Cardiac fibroblast (primary cell): ENCODE results near the gene GGT6.
A peak's percentile ranks its signal among the peaks of the same experiment; 100 is the strongest.

ENCODE experiments used
- DNase-seq, 2 donors: peaks; one replicate each; pipeline versions ENCODE4 v3.0.0 to v3.0.0-alpha.2; 2010; ENCODE audit warnings: low read depth in 2 of 2
- H3K4me3 ChIP-seq, 2 donors: replicated peaks in 1 of 2; 1 replicate in 1 of 2; 2 replicates in 1 of 2; pipeline ENCODE4 v1.5.1; 2011; ENCODE audit warnings: low read depth in 2 of 2, low read length in 2 of 2, mild to moderate bottlenecking in 2 of 2, moderate library complexity in 1 of 2
- CTCF ChIP-seq: IDR thresholded peaks from one replicate; pipeline ENCODE4 v1.5.1; 2011; ENCODE audit warnings: low read depth, mild to moderate bottlenecking, low read length, inconsistent platforms

Gene GGT6

DNA sequence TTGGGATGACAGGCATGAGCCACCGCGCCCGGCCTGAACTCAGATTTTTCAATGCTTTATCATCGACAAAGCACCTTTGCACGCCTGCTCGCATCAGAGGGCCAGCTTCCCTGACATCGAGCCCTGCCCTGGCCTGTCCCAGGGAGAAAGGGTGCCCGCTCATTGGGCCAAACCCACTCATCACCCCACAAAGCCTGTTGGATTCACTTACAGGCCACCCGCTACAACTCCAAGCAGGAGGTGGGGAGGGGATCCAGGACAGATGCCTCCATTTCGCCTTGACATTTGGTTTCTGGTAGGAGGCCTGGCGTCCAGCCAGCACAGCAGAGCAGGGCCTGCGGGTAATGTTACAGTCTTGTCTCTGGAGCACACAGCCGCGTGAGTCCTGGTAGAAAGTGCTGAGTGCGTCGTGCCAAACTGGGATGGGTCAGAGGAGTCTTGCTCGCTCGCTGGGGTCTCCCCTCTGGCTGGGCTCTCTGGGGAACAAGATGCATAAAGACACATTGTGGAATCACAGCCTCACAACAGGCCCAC, 43.8 kb upstream of the GGT6 start:
- DNase-seq, result peak; percentile 40 to 84
- no peak for TF ChIP-seq CTCF
- H3K4me3 ChIP-seq, result no peak overlapping the region

- DNase-seq, result no peak
- no peak for TF ChIP-seq CTCF
- H3K4me3 ChIP-seq, result no peak overlapping the region
These were observed 41.7 kb upstream of the GGT6 start for GRCh38 chr17:4602041-4602440.

GRCh38 chr17:4601326-4601725, 40.9 kb upstream of the GGT6 start:
- H3K4me3 ChIP-seq, result no peak overlapping the region
- DNase-seq, result no peak
- TF ChIP-seq CTCF, result no peak

DNA sequence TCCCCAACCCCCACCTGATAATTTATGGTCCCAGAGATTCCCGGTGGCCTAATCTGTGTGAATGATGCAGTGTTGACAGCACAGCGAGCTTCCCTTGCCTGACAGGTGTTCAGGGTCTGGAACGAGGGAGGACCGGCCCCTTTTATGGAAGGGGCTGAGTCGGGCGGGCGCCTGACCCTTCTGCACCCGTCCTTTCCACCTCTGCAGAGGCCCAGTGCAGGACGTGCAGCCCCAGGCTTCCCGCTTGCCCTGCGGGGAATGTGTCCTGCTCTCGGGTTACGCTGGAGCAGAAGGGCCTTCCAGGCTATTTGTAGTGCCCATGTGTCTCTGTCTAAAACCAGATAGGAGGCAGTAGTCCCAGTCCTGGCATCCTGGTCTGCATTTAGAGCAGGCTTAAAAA, 40.2 kb upstream of the GGT6 start:
- DNase-seq, result no peak
- no peak for TF ChIP-seq CTCF
- H3K4me3 ChIP-seq, result no peak overlapping the region

GRCh38 chr17:4599505-4600281, 39.3 kb upstream of the GGT6 start:
- peak in 1 of 2 donors; percentile 82 for DNase-seq
- no peak for TF ChIP-seq CTCF
- H3K4me3 ChIP-seq, result no peak overlapping the region

- H3K4me3 ChIP-seq, result no peak overlapping the region
- peak in 1 of 2 donors; percentile 92 for DNase-seq
- TF ChIP-seq CTCF, result no peak
These were observed 38.6 kb upstream of the GGT6 start for GRCh38 chr17:4598776-4599504.
